SK-MEL-5 (cell line): ENCODE results near the gene ARMC9. TPM values are rescaled to one million over a fixed set of nuclear protein-coding genes. Genes with fewer than 3 reads are reported as not detected.

Experiments used
- DNase-seq: peaks from one replicate; pipeline ENCODE4 v3.0.0-alpha.2; 2016; ENCODE audit warnings: low read depth, low spot score
- in situ Hi-C: cut with HindIII; loops from 2 replicates; pipeline ENCODE4 v1.10.0; 2016; ENCODE audit warnings: low sequenced_read_pairs, high pct_unique_total_duplicates, low pct_unique_long_range_greater_than_20kb
- small RNA-seq, 2 experiments: library from RNA; depleted of rRNA; stranded (forward); fragments of <200 nt; gene quantifications; one replicate each; pipeline ENCODE3, GENCODE V24; 2014
- total RNA-seq: library from RNA; depleted of rRNA; stranded (reverse); fragments of >200 nt; shearing (Covaris generic); gene quantifications from 2 replicates; pipeline ENCODE4 v1.2.3, GENCODE V29; 2014; rRNA removed

ARMC9 gene
- total RNA-seq, 1 experiment from 2014 or later = 23.0 TPM

DNA sequence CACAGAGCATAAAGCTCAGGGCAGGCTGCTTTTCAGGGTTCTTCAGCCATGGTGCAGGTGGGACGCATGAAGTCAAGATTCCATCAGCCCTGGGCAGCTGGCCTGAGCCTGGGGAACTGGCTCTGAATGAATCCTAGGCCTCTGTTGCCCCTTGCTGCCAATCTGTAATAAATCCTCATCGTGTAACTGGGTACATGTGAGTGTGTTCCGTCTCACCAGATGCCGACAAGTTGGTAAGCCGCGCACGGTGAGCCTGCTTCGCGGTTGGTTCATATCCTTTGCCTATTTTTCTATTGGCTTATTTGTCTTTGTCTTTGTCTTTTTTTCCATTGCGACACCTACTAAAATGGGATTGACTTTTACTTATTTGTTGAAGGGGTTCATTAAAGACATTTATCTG lies 224.7 kb downstream of the ARMC9 start:
- DNase-seq = no peak
- in situ Hi-C loops = no loop called here

Small RNA genes lying within 50 kb of the gene (small RNA-seq; reads per million reads assigned to genes)
- 0 reads per million in 2 experiments for gene AC018738.1
- 0 reads per million in 2 experiments for gene MIR4777

Other genes with a start within 250 kb of the ARMC9 start
- gene SPATA3, start 202.5 kb upstream of the ARMC9 start, total RNA-seq = not detected in 2 replicates
- gene C2orf72, start 161.1 kb upstream of the ARMC9 start, total RNA-seq = 2.0 and 3.8 TPM in 2 replicates
- 108 and 114 TPM in 2 replicates for gene PSMD1, start 141.8 kb upstream of the ARMC9 start, total RNA-seq
- gene HTR2B, start 73.6 kb upstream of the ARMC9 start, total RNA-seq = 0.13 and 1.2 TPM in 2 replicates
- 20.2 and 21.5 TPM in 2 replicates for gene B3GNT7, start 197.1 kb downstream of the ARMC9 start, total RNA-seq